ENCODE data around the gene MAL. TPM values are rescaled to one million over a fixed set of nuclear protein-coding genes. Genes with fewer than 3 reads are reported as not detected.

Gene MAL
- total RNA-seq, 1 donor from 2014 or later: 9.6 TPM

GRCh38 chr2:95010126-95010525 is 15.4 kb upstream of the MAL start:
- Histone ChIP-seq H3K4me3 (ENCODE audit: low read depth, low read length) (no peak overlapping the region), H3K27me3 (ENCODE audit: control insufficient read depth, insufficient read depth, low read length) (no peaks in the 10 kb centered on the region), H3K36me3 (ENCODE audit: control insufficient read depth, insufficient read depth, low read length) (no peaks in the 10 kb centered on the region)
- DNase-seq (ENCODE audit: low read depth): no peak
- TF ChIP-seq, protein P1, sequence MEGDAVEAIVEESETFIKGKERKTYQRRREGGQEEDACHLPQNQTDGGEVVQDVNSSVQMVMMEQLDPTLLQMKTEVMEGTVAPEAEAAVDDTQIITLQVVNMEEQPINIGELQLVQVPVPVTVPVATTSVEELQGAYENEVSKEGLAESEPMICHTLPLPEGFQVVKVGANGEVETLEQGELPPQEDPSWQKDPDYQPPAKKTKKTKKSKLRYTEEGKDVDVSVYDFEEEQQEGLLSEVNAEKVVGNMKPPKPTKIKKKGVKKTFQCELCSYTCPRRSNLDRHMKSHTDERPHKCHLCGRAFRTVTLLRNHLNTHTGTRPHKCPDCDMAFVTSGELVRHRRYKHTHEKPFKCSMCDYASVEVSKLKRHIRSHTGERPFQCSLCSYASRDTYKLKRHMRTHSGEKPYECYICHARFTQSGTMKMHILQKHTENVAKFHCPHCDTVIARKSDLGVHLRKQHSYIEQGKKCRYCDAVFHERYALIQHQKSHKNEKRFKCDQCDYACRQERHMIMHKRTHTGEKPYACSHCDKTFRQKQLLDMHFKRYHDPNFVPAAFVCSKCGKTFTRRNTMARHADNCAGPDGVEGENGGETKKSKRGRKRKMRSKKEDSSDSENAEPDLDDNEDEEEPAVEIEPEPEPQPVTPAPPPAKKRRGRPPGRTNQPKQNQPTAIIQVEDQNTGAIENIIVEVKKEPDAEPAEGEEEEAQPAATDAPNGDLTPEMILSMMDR (IDR thresholded peaks at IDR 0.05; ENCODE audit: insufficient read depth, low read length, poor library complexity, severe bottlenecking): no peak

DNA sequence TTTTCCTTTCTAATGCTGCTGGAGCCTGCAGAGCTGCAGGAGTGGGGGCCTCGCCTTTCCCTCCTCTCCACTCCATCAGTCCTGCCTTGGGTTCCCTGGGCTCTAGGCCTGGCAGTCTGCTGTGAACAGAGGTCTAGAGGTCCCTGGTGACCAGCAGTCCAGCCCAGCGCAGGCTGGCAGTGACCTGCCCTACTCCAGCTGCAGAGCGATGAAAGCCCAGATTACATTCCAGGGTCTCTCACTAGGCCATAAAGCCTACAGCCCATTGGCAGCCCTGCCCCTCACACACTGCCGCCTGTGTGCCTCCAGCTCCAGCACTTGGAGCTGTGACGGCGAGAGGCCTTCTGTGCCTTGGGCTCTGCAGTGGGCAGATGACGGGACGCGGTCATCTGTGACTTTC is 14.8 kb upstream of the MAL start:
- Histone ChIP-seq H3K4me3 (ENCODE audit: low read depth, low read length) (no peak overlapping the region), H3K36me3 (ENCODE audit: control insufficient read depth, insufficient read depth, low read length) (no peaks in the 10 kb centered on the region), H3K27me3 (ENCODE audit: control insufficient read depth, insufficient read depth, low read length) (no peaks in the 10 kb centered on the region)
- TF ChIP-seq, protein P1 (IDR thresholded peaks at IDR 0.05; ENCODE audit: insufficient read depth, low read length, poor library complexity, severe bottlenecking): no peak
- DNase-seq (ENCODE audit: low read depth): no peak

GRCh38 chr2:95012881-95013550 is 12.5 kb upstream of the MAL start:
- H3K4me3 ChIP-seq (ENCODE audit: low read depth, low read length): no peak overlapping the region
- TF ChIP-seq, protein P1 (IDR thresholded peaks at IDR 0.05; ENCODE audit: insufficient read depth, low read length, poor library complexity, severe bottlenecking): no peak
- no peaks in the 10 kb centered on the region for H3K36me3 ChIP-seq (ENCODE audit: control insufficient read depth, insufficient read depth, low read length)
- DNase-seq (ENCODE audit: low read depth): no peak
- peaks cover 4% of the 10 kb centered on the region for H3K27me3 ChIP-seq (ENCODE audit: control insufficient read depth, insufficient read depth, low read length)

DNA sequence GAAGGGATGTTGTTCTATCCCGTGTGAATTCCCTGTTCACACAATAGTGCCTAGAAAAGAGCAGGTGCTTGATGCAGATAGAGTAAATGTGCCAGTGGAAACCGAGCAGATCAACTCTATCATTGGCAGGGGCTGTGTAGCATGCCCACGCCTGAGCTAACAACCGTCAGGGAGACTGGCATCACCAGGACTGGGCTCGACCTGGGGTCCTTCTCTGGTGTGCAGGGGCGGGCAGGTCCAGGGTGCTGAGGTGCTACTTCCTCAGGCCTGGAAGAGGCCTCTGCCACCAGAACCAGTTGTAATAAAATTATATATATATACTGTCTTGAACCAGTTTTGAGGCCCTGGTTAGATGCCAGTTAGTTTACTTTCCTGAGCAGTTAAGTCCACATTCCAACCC is 11.8 kb upstream of the MAL start:
- H3K4me3 ChIP-seq (ENCODE audit: low read depth, low read length): no peak overlapping the region
- peaks cover 5% of the 10 kb centered on the region for H3K27me3 ChIP-seq (ENCODE audit: control insufficient read depth, insufficient read depth, low read length)
- TF ChIP-seq, protein P1 (IDR thresholded peaks at IDR 0.05; ENCODE audit: insufficient read depth, low read length, poor library complexity, severe bottlenecking): no peak
- no peaks in the 10 kb centered on the region for H3K36me3 ChIP-seq (ENCODE audit: control insufficient read depth, insufficient read depth, low read length)
- no peak for DNase-seq (ENCODE audit: low read depth)

GRCh38 chr2:95014126-95014708 is 11.3 kb upstream of the MAL start:
- Histone ChIP-seq H3K36me3 (ENCODE audit: control insufficient read depth, insufficient read depth, low read length) (no peaks in the 10 kb centered on the region), H3K27me3 (ENCODE audit: control insufficient read depth, insufficient read depth, low read length) (peaks cover 5% of the 10 kb centered on the region), H3K4me3 (ENCODE audit: low read depth, low read length) (no peak overlapping the region)
- TF ChIP-seq, protein P1 (IDR thresholded peaks at IDR 0.05; ENCODE audit: insufficient read depth, low read length, poor library complexity, severe bottlenecking): no peak
- no peak for DNase-seq (ENCODE audit: low read depth)

All from kidney epithelial cell (primary cell).